Liver (tissue), 9 donors: ENCODE measurements around the gene ENPP3. TPM values are rescaled to one million over a fixed set of nuclear protein-coding genes. Genes with fewer than 3 reads are reported as not detected.

Source experiments
- DNase-seq: peaks from one replicate; pipeline ENCODE4 v3.0.0-alpha.2; 2017; ENCODE audit warnings: low spot score
- H3K27ac ChIP-seq, 2 donors: one replicate each; pipeline ENCODE4 v1.7.0; 2013; ENCODE audit warnings: inconsistent platforms in 2 of 2, low read length in 2 of 2, control low read depth in 1 of 2, low read depth in 1 of 2, mild to moderate bottlenecking in 1 of 2
- H3K27me3 ChIP-seq, 4 donors: one replicate each; pipeline versions ENCODE4 v1.6.1 to v1.7.0; 2013; ENCODE audit warnings: low read length in 3 of 4, inconsistent platforms in 1 of 4, mild to moderate bottlenecking in 1 of 4, moderate library complexity in 1 of 4; ENCODE audit not compliant: control insufficient read depth in 4 of 4, insufficient read depth in 4 of 4
- H3K36me3 ChIP-seq, 4 donors: one replicate each; pipeline versions ENCODE4 v1.6.1 to v1.7.0; 2013; ENCODE audit warnings: low read length in 3 of 4, mild to moderate bottlenecking in 3 of 4, low read depth in 1 of 4, moderate library complexity in 1 of 4; ENCODE audit not compliant: control insufficient read depth in 4 of 4, insufficient read depth in 3 of 4
- H3K4me1 ChIP-seq, 4 donors: one replicate each; pipeline versions ENCODE4 v1.6.1 to v1.7.0; 2013; ENCODE audit warnings: low read length in 3 of 4, mild to moderate bottlenecking in 3 of 4, moderate library complexity in 1 of 4; ENCODE audit not compliant: control insufficient read depth in 4 of 4, insufficient read depth in 4 of 4
- H3K4me3 ChIP-seq, 3 donors: one replicate each; pipeline versions ENCODE4 v1.6.1 to v1.7.0; 2013; ENCODE audit warnings: low read length in 3 of 3, control low read depth in 1 of 3, low read depth in 1 of 3, mild to moderate bottlenecking in 1 of 3
- H3K9ac ChIP-seq, 2 donors: one replicate each; pipeline ENCODE4 v1.7.0; 2013; ENCODE audit warnings: low read length in 2 of 2, mild to moderate bottlenecking in 2 of 2, moderate library complexity in 2 of 2, control low read depth in 1 of 2, low read depth in 1 of 2
- H3K9me3 ChIP-seq, 4 donors: one replicate each; pipeline versions ENCODE4 v1.6.1 to v1.7.0; 2013; ENCODE audit warnings: low read length in 3 of 4; ENCODE audit not compliant: control insufficient read depth in 4 of 4
- ATF3 ChIP-seq: IDR thresholded peaks from 2 replicates; pipeline ENCODE4 v1.6.1; 2016; ENCODE audit warnings: antibody characterized with exemption
- CTCF ChIP-seq: fragments of 150-350 bp; IDR thresholded peaks from 2 replicates; pipeline ENCODE4 v1.5.1; 2017; ENCODE audit warnings: improper control_type of control experiment, low read depth, low read length; ENCODE audit not compliant: missing input control
- EGR1 ChIP-seq, 2 donors: IDR thresholded peaks; 2 replicates each; pipeline ENCODE4 v1.6.1; 2016 to 2018; ENCODE audit warnings: antibody characterized with exemption in 2 of 2, low read depth in 2 of 2
- FOXA1 ChIP-seq: IDR thresholded peaks from 2 replicates; pipeline ENCODE4 v1.6.1; 2016; ENCODE audit warnings: antibody characterized with exemption
- FOXA2 ChIP-seq: IDR thresholded peaks from 2 replicates; pipeline ENCODE4 v1.6.1; 2016; ENCODE audit warnings: antibody characterized with exemption
- GABPA ChIP-seq, 2 donors: IDR thresholded peaks in 1 of 2; conservative IDR thresholded peaks in 1 of 2; 2 replicates each; pipeline ENCODE4 v1.6.1; 2016; ENCODE audit warnings: antibody characterized with exemption in 2 of 2, mild to moderate bottlenecking in 1 of 2, moderate library complexity in 1 of 2
- HNF4A ChIP-seq, 2 donors: conservative IDR thresholded peaks; 2 replicates each; pipeline ENCODE4 v1.6.1; 2016; ENCODE audit warnings: antibody characterized with exemption in 2 of 2, mild to moderate bottlenecking in 2 of 2
- JUND ChIP-seq, 2 donors: IDR thresholded peaks; 2 replicates each; pipeline ENCODE4 v1.6.1; 2016; ENCODE audit warnings: antibody characterized with exemption in 2 of 2
- MAX ChIP-seq: IDR thresholded peaks from 2 replicates; pipeline ENCODE4 v1.6.1; 2016; ENCODE audit warnings: antibody characterized with exemption
- NR2F2 ChIP-seq: IDR thresholded peaks from 2 replicates; pipeline ENCODE4 v1.6.1; 2016; ENCODE audit warnings: antibody characterized with exemption
- RAD21 ChIP-seq, 2 donors: IDR thresholded peaks; 2 replicates each; pipeline ENCODE4 v1.6.1; 2016; ENCODE audit warnings: antibody characterized with exemption in 2 of 2, mild to moderate bottlenecking in 2 of 2
- REST ChIP-seq: IDR thresholded peaks from 2 replicates; pipeline ENCODE4 v1.6.1; 2016; ENCODE audit warnings: antibody characterized with exemption, mild to moderate bottlenecking
- RXRA ChIP-seq, 2 donors: IDR thresholded peaks; 2 replicates each; pipeline ENCODE4 v1.6.1; 2017 to 2018; ENCODE audit warnings: antibody characterized with exemption in 2 of 2, mild to moderate bottlenecking in 1 of 2
- TAF1 ChIP-seq: conservative IDR thresholded peaks from 2 replicates; pipeline ENCODE4 v1.6.1; 2016; ENCODE audit warnings: antibody characterized with exemption, mild to moderate bottlenecking
- YY1 ChIP-seq: IDR thresholded peaks from 2 replicates; pipeline ENCODE4 v1.6.1; 2016; ENCODE audit warnings: antibody characterized with exemption, mild to moderate bottlenecking
- ZBTB33 ChIP-seq: IDR thresholded peaks from 2 replicates; pipeline ENCODE4 v1.6.1; 2016; ENCODE audit warnings: antibody characterized with exemption
- WGBS: extraction: QIAGEN DNeasy Blood & Tissue Kit; methylation state at CpG from one replicate; pipeline ENCODE4 v1.1.7; 2013; 5-methylcytosine and 5-hydroxymethylcytosine counted together
- polyA plus RNA-seq, 2 donors: library from polyadenylated mRNA; stranded (reverse) in 1 of 2; unstranded in 1 of 2; fragments of 200-250 nt in 1 of 2; fragments of >200 nt in 1 of 2; fragmentation: Nextera tagmentation in 1 of 2; extraction: Ambion mirVana in 1 of 2; gene quantifications; one replicate each; pipeline versions ENCODE4 v1.2.1 to v1.2.3, GENCODE V29; 2013 to 2015
- total RNA-seq, 2 donors: library from RNA; depleted of rRNA; stranded (reverse); fragments of >200 nt; gene quantifications; one replicate each; pipeline ENCODE4 v1.2.3, GENCODE V29; 2014
- donor health status: healthy.
- donor health status: healthy.
- donor health status: healthy.
- donor health status: healthy.
- donor health status: healthy.

Gene ENPP3
- total and polyA plus RNA-seq, 4 donors = 0.51 to 6.1 (median 1.1) TPM

- H3K27me3 ChIP-seq = no peaks in the 10 kb centered on the region
- no peak overlapping the region for H3K4me3 ChIP-seq
- H3K27ac ChIP-seq = no peak overlapping the region
- H3K36me3 ChIP-seq = no peaks in the 10 kb centered on the region
- 97% methylated on average over 4 of the region's 4 CpGs for WGBS
- peaks cover 0 to 6% (median 2%) of the 10 kb centered on the region in 4 donors for H3K4me1 ChIP-seq
- no peak for DNase-seq
- TF ChIP-seq RXRA (IDR thresholded peaks at IDR 0.05) = no peak
- TF ChIP-seq EGR1 (IDR thresholded peaks at IDR 0.05; ENCODE audit: low read depth in 2 of 2) = no peak
- no peak for TF ChIP-seq FOXA2
- no peak for TF ChIP-seq ATF3
- no peak for TF ChIP-seq YY1
- TF ChIP-seq HNF4A (conservative IDR thresholded peaks at IDR 0.05) = no peak
- no peak for TF ChIP-seq JUND (IDR thresholded peaks at IDR 0.05)
- no peak for TF ChIP-seq ZBTB33
- no peak for TF ChIP-seq REST
- TF ChIP-seq TAF1 = no peak
- TF ChIP-seq MAX = no peak
- no peak for TF ChIP-seq CTCF
- TF ChIP-seq GABPA (IDR thresholded peaks at IDR 0.05 in 1 of 2, conservative IDR thresholded peaks at IDR 0.05 in 1 of 2) = no peak
- no peak for TF ChIP-seq FOXA1
- H3K9ac ChIP-seq = no peak overlapping the region
- no peaks in the 10 kb centered on the region for H3K9me3 ChIP-seq
Measured at GRCh38 chr6:131764350-131764749, 127.2 kb downstream of the ENPP3 start.

GRCh38 chr6:131765081-131765803 lies 128.1 kb downstream of the ENPP3 start:
- no peak for TF ChIP-seq JUND (IDR thresholded peaks at IDR 0.05)
- no peak for TF ChIP-seq MAX
- no peak for TF ChIP-seq FOXA1
- no peak for TF ChIP-seq REST
- no peak for TF ChIP-seq RXRA (IDR thresholded peaks at IDR 0.05)
- no peak for TF ChIP-seq HNF4A (conservative IDR thresholded peaks at IDR 0.05)
- TF ChIP-seq YY1 = no peak
- no peak for TF ChIP-seq GABPA (IDR thresholded peaks at IDR 0.05 in 1 of 2, conservative IDR thresholded peaks at IDR 0.05 in 1 of 2)
- TF ChIP-seq RAD21 (IDR thresholded peaks at IDR 0.05) = no peak
- TF ChIP-seq NR2F2 = no peak
- TF ChIP-seq TAF1 = no peak
- no peak for TF ChIP-seq CTCF
- Histone ChIP-seq H3K27me3 (no peaks in the 10 kb centered on the region), H3K4me3 (no peak overlapping the region), H3K36me3 (no peaks in the 10 kb centered on the region), H3K27ac (no peak overlapping the region), H3K9ac (no peak overlapping the region), H3K4me1 (peaks cover 0 to 6% (median 2%) of the 10 kb centered on the region in 4 donors), H3K9me3 (no peaks in the 10 kb centered on the region)
- DNase-seq = no peak
- WGBS = 68% methylated on average over 9 of the region's 9 CpGs
